HEK293 (cell line): ENCODE measurements around the gene RIPOR1.

Experiments
- CTCF ChIA-PET: fragments of 350-600 bp; formaldehyde crosslinking; extraction: SDS; loops from one replicate; lab custom pipeline; 2021; ENCODE audit warnings: antibody characterized with exemption; lab: Yijun Ruan, JAX
- POLR2A ChIA-PET: fragments of 300-600 bp; formaldehyde crosslinking; extraction: SDS; loops from one replicate; lab custom pipeline; 2020; ENCODE audit warnings: antibody characterized with exemption, inconsistent platforms; lab: Yijun Ruan, JAX
- H3K27ac ChIP-seq: fragments of 200-500 bp; sonication (Bioruptor generic); 2 replicates; pipeline ENCODE4 v1.5.1; 2014; ENCODE audit warnings: low read depth, low read length, control low read depth, inconsistent platforms; ENCODE audit errors: extremely low read depth
- H3K36me3 ChIP-seq, 2 experiments: fragments of 200-500 bp in 1 of 2; sonication (Bioruptor generic) in 1 of 2; 1 replicate in 1 of 2; 2 replicates in 1 of 2; pipeline ENCODE4 v1.5.1; 2014 to 2017; ENCODE audit warnings: inconsistent platforms in 2 of 2, low read length in 2 of 2; ENCODE audit not compliant: control insufficient read depth in 2 of 2, insufficient read depth in 1 of 2
- H3K4me1 ChIP-seq: fragments of 200-500 bp; sonication (Bioruptor generic); 2 replicates; pipeline ENCODE4 v1.5.1; 2014; ENCODE audit warnings: mild to moderate bottlenecking, low read length, inconsistent platforms; ENCODE audit not compliant: control insufficient read depth, insufficient read depth
- H3K4me3 ChIP-seq: 2 replicates; pipeline ENCODE4 v1.5.1; 2011; ENCODE audit warnings: low read depth, mild to moderate bottlenecking, control low read depth, low read length, moderate library complexity
- H3K9me3 ChIP-seq: fragments of 200-500 bp; sonication (Bioruptor generic); 2 replicates; pipeline ENCODE4 v1.5.1; 2014; ENCODE audit warnings: low read depth, low read length, inconsistent platforms; ENCODE audit not compliant: control insufficient read depth, insufficient read depth
- FEZF1 ChIP-seq: fragments of 450-650 bp; formaldehyde crosslinking; IDR thresholded peaks from 2 replicates; pipeline ENCODE4 v1.5.1; 2016; ENCODE audit warnings: missing biosample characterization, missing genetic modification characterization
- HOXC10 ChIP-seq: sonication (generic); formaldehyde crosslinking; IDR thresholded peaks from 2 replicates; pipeline ENCODE4 v1.8.1; 2023; ENCODE audit warnings: mild to moderate bottlenecking, missing genetic modification reagents
- KLF8 ChIP-seq: fragments of 450-650 bp; formaldehyde crosslinking; IDR thresholded peaks from 2 replicates; pipeline ENCODE4 v1.5.1; 2016; ENCODE audit warnings: missing biosample characterization, missing genetic modification characterization
- SALL2 ChIP-seq: fragments of 450-650 bp; formaldehyde crosslinking; IDR thresholded peaks from 2 replicates; pipeline ENCODE4 v1.5.0; 2017; ENCODE audit warnings: missing biosample characterization, mild to moderate bottlenecking, missing genetic modification characterization, borderline replicate concordance
- SP3 ChIP-seq: fragments of 450-650 bp; formaldehyde crosslinking; IDR thresholded peaks from 2 replicates; pipeline ENCODE4 v1.5.1; 2016; ENCODE audit warnings: missing biosample characterization, missing genetic modification characterization
- ZBTB49 ChIP-seq: fragments of 450-650 bp; formaldehyde crosslinking; IDR thresholded peaks from 2 replicates; pipeline ENCODE4 v1.5.1; 2016; ENCODE audit warnings: missing biosample characterization, missing genetic modification characterization, low read depth
- ZFHX2 ChIP-seq: fragments of 450-650 bp; formaldehyde crosslinking; conservative IDR thresholded peaks from 2 replicates; pipeline ENCODE4 v1.5.1; 2016; ENCODE audit warnings: missing biosample characterization, missing genetic modification characterization
- ZNF114 ChIP-seq: fragments of 450-650 bp; formaldehyde crosslinking; IDR thresholded peaks from 2 replicates; pipeline ENCODE4 v1.5.0; 2017; ENCODE audit warnings: missing biosample characterization, missing genetic modification characterization
- ZNF18 ChIP-seq: fragments of 450-650 bp; formaldehyde crosslinking; IDR thresholded peaks from 2 replicates; pipeline ENCODE4 v1.5.1; 2016; ENCODE audit warnings: missing biosample characterization, missing genetic modification characterization
- ZNF24 ChIP-seq: fragments of 450-650 bp; formaldehyde crosslinking; IDR thresholded peaks from 2 replicates; pipeline ENCODE4 v1.5.1; 2016; ENCODE audit warnings: missing biosample characterization, missing genetic modification characterization
- ZNF274 ChIP-seq, 2 experiments: fragments of 200-500 bp in 1 of 2; fragments of 450-650 bp in 1 of 2; sonication (Bioruptor generic) in 1 of 2; formaldehyde crosslinking in 1 of 2; IDR thresholded peaks; 2 replicates each; pipeline versions ENCODE4 v1.5.1 to v1.6.1; 2014 to 2016; ENCODE audit warnings: borderline replicate concordance in 1 of 2, inconsistent platforms in 1 of 2, low read length in 1 of 2, missing biosample characterization in 1 of 2, missing genetic modification characterization in 1 of 2
- ZNF302 ChIP-seq: fragments of 450-650 bp; formaldehyde crosslinking; IDR thresholded peaks from 2 replicates; pipeline ENCODE4 v1.5.1; 2016; ENCODE audit warnings: missing biosample characterization, missing genetic modification characterization, low read depth
- ZNF311 ChIP-seq: fragments of 450-650 bp; formaldehyde crosslinking; IDR thresholded peaks from 2 replicates; pipeline ENCODE4 v1.5.1; 2017; ENCODE audit warnings: missing biosample characterization, missing genetic modification characterization, borderline replicate concordance
- ZNF416 ChIP-seq: fragments of 450-650 bp; formaldehyde crosslinking; IDR thresholded peaks from 2 replicates; pipeline ENCODE4 v1.5.1; 2016; ENCODE audit warnings: missing biosample characterization, missing genetic modification characterization
- ZNF48 ChIP-seq: fragments of 450-650 bp; formaldehyde crosslinking; IDR thresholded peaks from 2 replicates; pipeline ENCODE4 v1.5.1; 2016; ENCODE audit warnings: missing biosample characterization, missing genetic modification characterization
- ZNF521 ChIP-seq: fragments of 450-650 bp; formaldehyde crosslinking; IDR thresholded peaks from 2 replicates; pipeline ENCODE4 v1.5.1; 2017; ENCODE audit warnings: missing biosample characterization, mild to moderate bottlenecking, missing genetic modification characterization
- ZNF610 ChIP-seq: fragments of 450-650 bp; formaldehyde crosslinking; IDR thresholded peaks from 2 replicates; pipeline ENCODE4 v1.5.1; 2016; ENCODE audit warnings: missing biosample characterization, missing genetic modification characterization, borderline replicate concordance
- ZNF623 ChIP-seq: fragments of 450-650 bp; formaldehyde crosslinking; IDR thresholded peaks from 2 replicates; pipeline ENCODE4 v1.5.1; 2016; ENCODE audit warnings: missing biosample characterization, missing genetic modification characterization
- ZNF645 ChIP-seq: fragments of 450-650 bp; formaldehyde crosslinking; IDR thresholded peaks from 2 replicates; pipeline ENCODE4; 2016; ENCODE audit warnings: missing biosample characterization, missing genetic modification characterization
- ZNF747 ChIP-seq: fragments of 450-650 bp; formaldehyde crosslinking; IDR thresholded peaks from 2 replicates; pipeline ENCODE4 v1.5.1; 2016; ENCODE audit warnings: missing biosample characterization, missing genetic modification characterization
- ZNF768 ChIP-seq: fragments of 450-650 bp; formaldehyde crosslinking; IDR thresholded peaks from 2 replicates; pipeline ENCODE4 v1.5.1; 2018; ENCODE audit warnings: missing biosample characterization, mild to moderate bottlenecking, missing genetic modification characterization
- ZNF785 ChIP-seq: fragments of 450-650 bp; formaldehyde crosslinking; IDR thresholded peaks from 2 replicates; pipeline ENCODE4 v1.5.1; 2016; ENCODE audit warnings: missing biosample characterization, missing genetic modification characterization
- ZSCAN16 ChIP-seq: fragments of 450-650 bp; formaldehyde crosslinking; IDR thresholded peaks from 2 replicates; pipeline ENCODE4 v1.5.1; 2016; ENCODE audit warnings: missing biosample characterization, missing genetic modification characterization

The RIPOR1 gene

GRCh38 chr16:67545665-67546024 is 17.0 kb downstream of the RIPOR1 start:
- TF ChIP-seq KLF8, result no peak
- TF ChIP-seq FEZF1 (tag by site-specific recombination), result no peak
- no peak for TF ChIP-seq HOXC10 (CRISPR knock-in tag)
- no peak for TF ChIP-seq ZBTB49 (tag by site-specific recombination)
- no peak for TF ChIP-seq SALL2
- TF ChIP-seq ZNF274 (IDR thresholded peaks at IDR 0.05; ENCODE audit: low read length), result no peak
- no peak for TF ChIP-seq ZNF274 (tag by site-specific recombination; IDR thresholded peaks at IDR 0.05; ENCODE audit: borderline replicate concordance)
- no peak for TF ChIP-seq ZNF48
- no peak for TF ChIP-seq ZNF610
- TF ChIP-seq ZNF747 (tag by site-specific recombination), result no peak
- TF ChIP-seq ZNF416 (tag by site-specific recombination), result no peak
- TF ChIP-seq SP3 (tag by site-specific recombination), result no peak
- TF ChIP-seq ZSCAN16 (tag by site-specific recombination), result no peak
- TF ChIP-seq ZNF768 (tag by site-specific recombination), result no peak
- POLR2A ChIA-PET, result interaction anchor here (1.2 to 1.9 kb wide), 4 partner anchors 14 to 25 kb away, joined by 3 to 4 read pairs (median 4); partner anchors contain the start of gene CTCF
- no peaks in the 10 kb centered on the region for H3K9me3 ChIP-seq
- H3K36me3 ChIP-seq, result peaks cover 0 to 69% of the 10 kb centered on the region in 2 experiments; a peak in 2 of 3 replicates
- no peak overlapping the region for H3K27ac ChIP-seq
- CTCF ChIA-PET, result interaction anchor here (0.6 to 5.5 kb wide), 5 partner anchors 24 to 129 kb away, joined by 3 to 119 read pairs (median 3); partner anchors contain the start of gene CARMIL2
- H3K4me3 ChIP-seq, result no peak overlapping the region
- no peaks in the 10 kb centered on the region for H3K4me1 ChIP-seq

- Histone ChIP-seq H3K9me3 (no peaks in the 10 kb centered on the region), H3K27ac (no peak overlapping the region), H3K36me3 (peaks cover 0 to 64% of the 10 kb centered on the region in 2 experiments; a peak in 2 of 3 replicates), H3K4me3 (no peak overlapping the region), H3K4me1 (no peaks in the 10 kb centered on the region)
- TF ChIP-seq ZNF645, result no peak
- TF ChIP-seq ZNF302, result no peak
- no peak for TF ChIP-seq ZFHX2 (tag by site-specific recombination)
- TF ChIP-seq ZNF311 (tag by site-specific recombination), result no peak
- TF ChIP-seq ZNF24 (tag by site-specific recombination), result no peak
- TF ChIP-seq ZNF18 (tag by site-specific recombination), result no peak
- no peak for TF ChIP-seq ZNF623
- TF ChIP-seq ZNF785 (tag by site-specific recombination), result no peak
- no peak for TF ChIP-seq ZNF114 (tag by site-specific recombination)
- no peak for TF ChIP-seq ZNF521 (tag by site-specific recombination)
- CTCF ChIA-PET, result interaction anchor here (0.5 to 5.5 kb wide), 5 partner anchors 25 to 97 kb away, joined by 3 to 119 read pairs (median 3); partner anchors contain the start of gene CARMIL2
- POLR2A ChIA-PET, result interaction anchor here (0.8 to 1.9 kb wide), 4 partner anchors 14 to 25 kb away, joined by 3 to 14 read pairs (median 4); partner anchors contain the start of gene CTCF
Observed at GRCh38 chr16:67546091-67546501, 17.5 kb downstream of the RIPOR1 start.
